SHP77 (cell line): ENCODE results near the gene SLC4A1.

Experiments
- DNase-seq, 2 experiments: peaks; one replicate each; lab custom pipeline; 2025; lab: John Stamatoyannopoulos, UW

Gene SLC4A1

GRCh38 chr17:44205962-44206824 is 61.7 kb downstream of the SLC4A1 start:
- DNase-seq: no peak

GRCh38 chr17:44204441-44204882 is 63.5 kb downstream of the SLC4A1 start:
- no peak for DNase-seq

GRCh38 chr17:44203731-44204440 is 64.0 kb downstream of the SLC4A1 start:
- DNase-seq: peak; percentile 63 to 66

GRCh38 chr17:44202756-44203155 is 65.2 kb downstream of the SLC4A1 start:
- DNase-seq: no peak

- DNase-seq: peak; percentile 71 to 83
These were observed 67.3 kb downstream of the SLC4A1 start for GRCh38 chr17:44200478-44201155.

GRCh38 chr17:44199553-44200477 is 68.1 kb downstream of the SLC4A1 start, which contains the start of gene ATXN7L3:
Gene ATXN7L3 (minus strand): TSS chr17:44199884. CDS start chr17:44198070, 1,814 bp downstream.
- peak; percentile 97 to 99 for DNase-seq

- peak in 1 of 2 experiments; percentile 56 for DNase-seq
These were observed 69.0 kb downstream of the SLC4A1 start for GRCh38 chr17:44198721-44199552.
